ENCODE results near the gene IRF4.
"Not testable (repeated sequence)": the region's sequence is repeated elsewhere in the genome, so short reads cannot be mapped to it uniquely, and the experiment has no call there.

The IRF4 gene

DNA sequence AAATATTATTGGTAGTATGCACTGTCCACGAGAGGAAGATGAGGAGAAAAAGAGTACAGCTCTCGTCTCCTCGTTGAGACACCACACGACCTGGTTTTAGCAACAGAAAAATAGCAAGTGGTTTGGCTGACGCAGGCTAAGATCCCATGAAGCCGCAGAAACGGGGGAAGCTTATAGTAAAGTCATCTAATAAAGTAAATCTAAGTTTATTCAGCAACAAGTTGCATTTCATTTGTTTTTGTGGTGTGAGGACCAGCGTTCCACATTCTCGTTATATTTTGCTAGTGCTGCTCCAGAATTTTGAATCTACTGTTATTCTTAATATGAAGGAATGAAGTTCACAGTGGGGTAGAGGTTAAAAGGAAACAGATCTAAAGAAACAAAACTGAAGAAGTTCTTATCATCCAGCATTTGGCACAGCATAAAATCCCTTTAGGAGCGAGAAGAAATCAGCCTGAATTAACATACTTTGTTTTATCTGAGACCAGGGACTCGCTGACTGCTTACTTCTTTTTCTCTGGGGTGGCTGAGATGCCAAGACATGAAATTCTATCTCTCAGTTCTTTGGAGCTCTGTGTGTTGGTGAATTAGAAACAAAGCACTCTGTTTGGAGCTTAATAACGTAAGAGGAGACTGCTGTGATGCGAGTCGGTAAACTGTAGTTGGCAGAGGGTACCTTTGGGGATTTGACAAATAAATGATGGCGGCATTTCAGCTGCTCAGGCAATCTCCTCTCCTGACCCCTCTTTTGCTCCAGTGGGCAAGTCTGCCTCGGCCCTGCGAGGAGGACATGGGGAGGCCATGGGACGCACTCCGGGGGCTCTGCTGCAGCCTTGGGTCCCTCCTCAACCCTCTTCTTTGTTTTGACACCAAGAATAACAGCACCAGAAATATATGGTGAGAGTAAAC is 24.9 kb upstream of the IRF4 start:
- in situ Hi-C loops (cut with MboI; ENCODE audit: low sequenced_read_pairs) = no loop called here

DNA sequence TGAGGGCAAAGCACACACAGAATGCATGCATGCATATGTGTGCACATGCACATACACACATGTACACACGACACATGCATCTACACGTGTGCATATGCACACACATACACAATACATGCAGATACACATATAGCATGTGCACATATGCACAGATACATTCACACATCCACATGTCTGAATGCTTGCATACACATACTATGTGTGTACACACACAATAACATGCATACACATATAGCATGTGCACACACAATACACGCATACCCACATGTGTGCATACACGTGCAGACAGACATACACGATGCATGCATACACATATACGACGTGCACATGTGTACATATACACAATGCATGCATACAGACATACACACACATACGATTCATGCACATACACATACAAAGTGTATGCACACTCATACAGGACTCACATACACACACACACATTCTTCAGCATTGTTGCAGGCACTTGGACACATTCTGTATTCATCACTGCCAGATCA is 24.2 kb upstream of the IRF4 start:
- in situ Hi-C loops (cut with MboI; ENCODE audit: low sequenced_read_pairs) = no loop called here

DNA sequence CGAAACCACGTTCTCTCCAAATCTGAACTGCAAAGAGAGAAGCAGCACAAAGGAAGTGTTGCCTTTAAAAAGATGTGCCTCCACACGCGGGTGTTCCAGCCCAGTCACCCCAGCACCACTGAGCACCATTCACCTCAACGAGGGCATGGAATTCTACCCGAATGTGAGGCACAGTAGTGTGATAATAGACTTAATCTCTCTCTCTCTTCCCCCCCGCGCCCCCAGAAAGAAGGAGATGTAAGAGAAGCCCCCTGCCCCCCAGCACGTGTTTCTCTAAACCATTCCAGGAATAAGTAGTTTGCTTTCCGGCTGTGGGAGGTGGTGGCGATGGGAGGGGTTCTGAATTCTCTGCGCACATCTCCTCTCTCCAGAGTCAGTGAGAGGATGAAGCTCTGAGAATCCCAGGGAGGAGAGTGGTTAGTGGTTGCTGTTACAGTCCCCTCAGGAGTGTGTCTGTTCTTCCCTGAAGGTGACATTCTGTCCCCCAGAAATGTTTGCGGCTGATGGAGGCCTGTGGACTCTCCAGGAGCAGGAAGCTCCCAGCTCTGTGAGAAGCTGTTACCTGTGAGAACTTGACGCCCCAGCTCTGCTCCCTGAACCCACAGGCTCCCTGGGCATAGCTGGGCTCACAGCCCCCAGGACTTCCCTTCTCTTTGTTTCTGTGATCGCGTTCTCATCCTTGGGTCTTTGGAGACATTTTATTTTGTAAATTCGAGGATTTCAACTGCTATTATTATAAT is 23.5 kb upstream of the IRF4 start:
- in situ Hi-C loops (cut with MboI; ENCODE audit: low sequenced_read_pairs) = no loop called here

DNA sequence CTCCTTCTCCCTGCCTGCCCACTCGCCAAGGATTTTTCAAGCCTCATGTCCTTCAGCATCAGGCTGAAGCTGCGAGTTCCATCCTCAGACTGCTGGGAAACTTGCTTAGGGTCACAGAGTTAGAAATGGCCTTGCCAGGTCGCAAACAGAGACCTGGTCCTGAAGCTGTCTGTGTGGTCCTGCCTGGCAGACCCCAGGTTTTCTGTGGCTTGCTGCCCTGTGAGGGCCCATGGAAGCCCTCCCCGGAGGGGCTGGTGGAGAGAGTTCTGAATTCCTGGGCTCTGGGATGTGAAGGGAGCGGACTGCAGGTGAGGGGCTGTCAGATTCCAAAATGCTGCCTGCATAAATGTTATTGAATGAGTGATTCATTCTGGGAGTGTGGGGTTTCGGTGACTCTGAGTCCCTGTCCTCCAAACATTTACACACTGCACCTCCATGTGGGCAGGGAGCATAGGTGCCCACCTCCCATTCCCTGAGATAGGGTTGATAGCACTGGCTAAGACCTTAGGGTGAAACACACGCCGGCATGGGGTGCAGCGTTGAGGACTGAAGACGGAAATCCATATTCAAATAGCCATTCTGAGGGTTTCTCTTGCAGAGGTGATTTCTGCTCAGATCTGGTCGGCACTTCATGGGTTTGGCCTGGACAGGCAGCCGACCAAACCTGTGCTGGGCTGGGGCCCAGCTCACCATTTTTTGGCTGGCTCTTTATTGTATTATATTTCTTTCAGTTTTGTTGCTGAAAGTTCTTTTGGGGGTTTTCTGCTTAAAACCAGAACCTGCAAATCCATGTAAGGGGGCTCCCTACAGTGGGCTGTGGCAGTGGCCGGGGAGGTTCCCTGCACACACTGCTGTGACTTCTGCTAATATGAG is 21.8 kb upstream of the IRF4 start:
- in situ Hi-C loops (cut with MboI; ENCODE audit: low sequenced_read_pairs) = no loop called here

DNA sequence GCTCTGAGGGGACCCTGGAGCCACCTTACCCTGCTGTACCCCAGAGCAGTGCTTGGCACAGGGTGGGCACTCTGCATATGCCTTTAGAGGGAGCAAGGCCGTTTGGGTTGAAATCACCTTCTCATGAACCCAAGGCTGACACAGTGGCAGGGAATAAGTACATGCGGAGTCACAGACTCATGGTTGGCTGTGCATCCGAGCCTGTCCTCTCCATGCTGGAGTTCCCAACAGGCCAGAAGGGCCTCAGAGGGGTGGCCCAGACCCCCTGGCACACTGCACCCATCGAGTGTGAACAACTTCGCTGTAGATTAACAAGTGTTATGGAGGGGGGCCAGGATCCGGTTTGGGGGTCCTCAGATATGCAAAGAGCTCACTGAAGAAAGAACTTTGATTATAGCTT is 21.0 kb upstream of the IRF4 start:
- in situ Hi-C loops (cut with MboI; ENCODE audit: low sequenced_read_pairs) = no loop called here

DNA sequence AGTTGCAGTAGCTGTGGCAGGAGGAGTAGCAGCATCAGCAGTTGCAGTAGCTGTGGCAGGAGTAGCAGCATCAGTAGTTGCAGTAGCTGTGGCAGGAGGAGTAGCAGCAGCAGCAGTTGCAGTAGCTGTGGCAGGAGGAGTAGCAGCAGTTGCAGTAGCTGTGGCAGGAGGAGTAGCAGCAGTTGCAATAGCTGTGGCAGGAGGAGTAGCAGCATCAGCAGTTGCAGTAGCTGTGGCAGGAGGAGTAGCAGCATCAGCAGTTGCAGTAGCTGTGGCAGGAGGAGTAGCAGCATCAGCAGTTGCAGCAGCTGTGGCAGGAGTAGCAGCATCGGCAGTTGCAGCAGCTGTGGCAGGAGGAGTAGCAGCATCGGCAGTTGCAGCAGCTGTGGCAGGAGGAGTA is 19.7 kb upstream of the IRF4 start:
- in situ Hi-C loops (cut with MboI; ENCODE audit: low sequenced_read_pairs) = not testable (repeated sequence)

DNA sequence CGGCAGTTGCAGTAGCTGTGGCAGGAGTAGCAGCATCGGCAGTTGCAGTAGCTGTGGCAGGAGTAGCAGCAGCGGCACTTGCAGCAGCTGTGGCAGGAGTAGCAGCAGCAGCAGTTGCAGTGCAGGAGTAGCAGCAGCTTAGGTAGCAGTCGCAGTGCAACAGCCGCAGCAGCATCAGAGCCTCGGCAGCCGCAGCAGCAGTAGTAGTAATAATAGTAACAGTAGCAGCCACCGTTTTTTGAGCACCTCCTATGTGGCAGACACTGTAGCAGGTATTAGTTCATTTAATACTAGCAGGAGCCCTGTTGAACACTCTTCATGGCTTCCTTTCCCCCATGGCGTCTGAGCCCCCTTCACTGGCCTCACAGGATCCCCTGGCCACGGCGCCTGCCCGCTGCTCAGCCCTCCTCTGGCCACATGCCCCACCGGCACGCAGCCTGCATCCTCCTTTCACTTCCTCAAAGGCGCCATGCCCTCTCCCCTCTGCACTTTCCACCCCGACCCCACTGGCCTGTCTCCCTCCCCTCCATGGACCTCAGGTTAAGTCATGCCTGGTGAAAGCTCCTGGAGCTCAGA is 19.1 kb upstream of the IRF4 start:
- in situ Hi-C loops (cut with MboI; ENCODE audit: low sequenced_read_pairs) = no loop called here

DNA sequence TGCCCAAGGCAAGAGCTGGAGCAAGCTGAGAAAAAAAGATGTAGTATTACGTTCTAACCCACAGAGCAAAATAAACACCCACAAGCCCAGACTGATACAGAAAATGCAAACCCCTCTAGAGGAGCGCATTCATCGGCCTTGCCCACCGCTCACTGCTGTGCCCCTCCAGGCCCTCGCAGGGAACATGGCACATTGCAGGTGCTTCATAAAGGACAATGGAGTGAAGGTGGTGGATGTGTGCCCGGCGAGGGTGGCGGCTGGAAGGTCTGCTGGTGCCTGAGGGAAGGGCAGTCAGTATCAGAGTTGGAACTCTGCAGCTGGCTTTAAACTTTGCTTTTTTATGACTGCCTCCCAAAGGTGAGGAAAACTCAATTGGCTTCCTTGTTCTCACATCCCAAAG is 18.5 kb upstream of the IRF4 start:
- in situ Hi-C loops (cut with MboI; ENCODE audit: low sequenced_read_pairs) = no loop called here

DNA sequence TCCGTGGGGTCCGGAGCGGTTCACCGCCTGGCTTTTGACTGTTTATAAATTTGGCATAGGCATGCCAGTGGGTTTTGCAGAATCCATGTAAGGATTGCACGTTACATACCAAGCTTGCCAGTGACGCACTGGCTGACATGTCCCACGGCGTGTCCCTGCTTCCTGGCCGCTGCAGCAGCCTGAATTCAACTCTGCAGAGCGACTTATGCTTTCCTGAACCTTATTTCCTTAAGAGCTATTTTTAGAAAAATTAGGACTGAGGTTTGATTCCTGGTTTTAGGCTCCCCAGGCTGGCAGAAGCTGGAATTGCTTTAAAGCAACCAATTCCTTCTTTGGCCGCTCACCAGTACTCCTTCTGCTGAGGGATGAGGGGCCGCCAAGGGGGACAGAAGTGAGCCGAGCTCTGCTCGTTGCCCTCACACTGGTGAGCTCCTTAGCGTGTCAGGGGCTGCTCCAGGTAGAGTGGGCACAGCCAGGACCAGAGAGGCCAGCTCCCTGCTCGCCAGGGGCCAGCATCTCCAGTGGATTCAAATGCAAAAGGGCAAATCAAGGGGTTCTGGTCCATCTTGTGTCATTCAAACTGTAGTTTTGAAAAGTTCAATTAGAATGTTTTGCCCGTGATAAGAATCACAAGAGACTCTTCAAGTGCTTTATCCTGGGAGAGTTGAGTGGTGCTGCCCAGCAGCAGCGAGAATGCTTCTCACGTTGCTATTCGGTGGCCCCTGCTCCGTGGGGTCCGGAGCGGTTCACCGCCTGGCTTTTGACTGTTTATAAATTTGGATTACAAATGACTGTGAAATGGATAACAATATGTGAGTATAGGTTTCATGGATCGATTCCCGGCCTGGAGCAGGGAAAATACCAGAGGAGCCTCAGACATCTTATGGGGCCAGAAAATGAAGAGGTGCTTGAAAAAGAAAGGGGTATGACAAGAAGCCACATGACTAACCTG is 17.5 kb upstream of the IRF4 start:
- in situ Hi-C loops (cut with MboI; ENCODE audit: low sequenced_read_pairs) = no loop called here

DNA sequence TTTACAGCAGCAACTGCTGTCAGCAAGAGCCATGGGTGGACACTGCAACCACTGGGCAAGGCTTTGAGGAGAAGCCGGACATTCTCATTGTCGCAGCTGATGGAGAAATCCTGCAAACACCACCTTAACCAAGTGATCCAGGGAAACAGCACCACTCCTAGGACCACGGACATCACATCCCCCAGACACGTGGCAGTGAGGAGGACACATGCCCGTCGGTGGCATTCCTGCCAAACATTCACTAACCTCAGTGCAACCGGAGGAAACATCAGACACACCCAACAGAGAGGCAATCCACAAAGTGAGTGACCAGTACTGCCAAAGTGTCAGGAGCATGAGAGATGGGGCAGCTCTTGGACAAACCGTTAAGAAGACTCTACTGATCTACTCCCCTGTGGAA is 16.6 kb upstream of the IRF4 start:
- in situ Hi-C loops (cut with MboI; ENCODE audit: low sequenced_read_pairs) = no loop called here

DNA sequence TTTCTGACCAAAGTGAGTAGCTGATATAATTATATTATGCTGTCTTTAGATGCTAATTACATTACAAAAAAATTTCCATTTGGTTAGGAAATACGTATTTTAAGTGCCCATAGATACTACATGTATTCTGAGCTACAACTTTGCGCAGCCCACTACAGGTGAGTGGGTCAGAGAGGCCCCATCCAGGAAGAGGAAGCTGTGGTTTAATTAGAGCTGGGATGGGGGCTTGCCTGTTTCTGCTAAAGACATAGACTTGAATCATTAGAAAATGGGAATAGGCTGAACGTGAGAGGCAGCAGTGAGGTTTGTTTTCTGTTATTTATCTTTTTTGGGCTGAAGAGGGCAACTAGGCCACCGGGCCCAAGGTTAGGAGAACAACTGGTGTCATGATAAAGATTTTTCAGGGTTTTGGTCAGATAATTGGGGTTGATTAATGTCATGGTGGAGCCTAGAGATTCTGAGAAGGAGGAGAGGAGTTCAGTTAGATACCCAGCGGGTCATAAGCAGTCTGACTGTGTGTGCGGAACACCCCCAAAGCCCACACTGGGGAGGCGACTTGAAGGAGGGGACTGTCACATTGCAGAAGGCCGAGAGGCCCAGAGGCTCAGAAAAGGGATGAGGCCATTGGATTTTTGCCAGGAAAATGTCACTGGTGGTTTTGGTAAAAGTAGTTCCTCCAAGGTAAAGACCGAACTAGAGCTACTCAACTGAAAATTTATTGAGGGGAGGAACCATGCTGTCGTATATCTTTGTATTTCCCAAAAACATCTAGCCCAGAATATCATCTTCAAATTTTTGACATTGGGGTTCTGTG is 14.5 kb upstream of the IRF4 start:
- in situ Hi-C loops (cut with MboI; ENCODE audit: low sequenced_read_pairs) = no loop called here

DNA sequence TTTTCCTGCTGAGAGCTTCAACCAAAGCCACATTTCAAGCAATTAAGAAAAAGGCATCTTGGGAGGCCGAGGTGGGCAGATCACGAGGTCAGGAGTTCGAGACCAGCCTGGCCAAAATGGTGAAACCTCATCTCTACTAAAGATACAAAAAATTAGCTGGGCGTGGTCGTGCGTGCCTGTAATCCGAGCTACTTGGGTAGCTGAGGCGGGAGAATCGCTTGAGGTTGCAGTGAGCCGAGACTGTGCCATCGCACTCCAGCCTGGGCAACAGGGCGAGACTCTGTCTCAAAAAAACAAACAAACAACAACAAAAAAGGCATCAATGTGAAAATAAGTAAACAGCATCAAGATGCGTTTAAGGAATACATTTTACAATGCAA is 13.9 kb upstream of the IRF4 start:
- in situ Hi-C loops (cut with MboI; ENCODE audit: low sequenced_read_pairs) = not testable (repeated sequence)

DNA sequence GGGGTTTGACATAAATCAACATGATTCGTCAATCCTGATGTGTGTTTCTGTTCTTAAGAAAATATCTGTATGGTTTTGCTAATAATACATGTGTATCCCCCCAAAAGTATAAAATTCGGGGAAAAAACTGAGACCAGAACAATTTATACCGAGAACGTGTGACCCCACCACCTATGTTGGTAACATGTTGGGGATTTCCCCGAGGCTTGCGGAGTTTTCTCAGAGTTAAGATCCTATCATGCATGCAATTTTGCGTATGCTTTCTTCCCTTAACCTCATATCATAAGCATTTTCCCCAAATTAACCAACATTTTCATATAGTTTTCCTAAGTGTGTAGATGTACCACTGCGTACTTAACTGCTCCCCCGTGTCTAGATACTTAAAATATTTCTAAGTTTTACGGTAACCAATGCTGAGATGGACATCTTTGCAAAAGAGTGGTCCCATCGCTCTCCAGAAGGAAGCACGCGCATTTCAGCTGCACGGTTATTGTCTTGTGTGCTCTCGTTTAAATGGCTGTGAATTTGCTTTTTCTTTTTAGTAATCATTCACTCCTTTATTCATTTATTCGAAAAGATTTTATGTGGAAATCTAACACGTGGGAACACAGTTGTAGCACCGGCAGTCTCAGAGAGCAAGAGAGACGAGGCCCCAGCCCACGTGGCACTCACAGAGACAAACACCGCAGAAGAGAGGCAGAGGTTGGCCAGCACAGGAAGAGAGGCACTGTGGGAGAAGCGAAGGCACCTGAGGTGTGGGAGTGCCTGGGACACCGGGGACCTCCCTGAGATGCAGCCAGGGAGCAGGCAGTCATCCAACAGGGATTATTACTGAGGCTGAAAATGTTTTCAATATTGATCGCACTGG is 13.2 kb upstream of the IRF4 start:
- in situ Hi-C loops (cut with MboI; ENCODE audit: low sequenced_read_pairs) = no loop called here

DNA sequence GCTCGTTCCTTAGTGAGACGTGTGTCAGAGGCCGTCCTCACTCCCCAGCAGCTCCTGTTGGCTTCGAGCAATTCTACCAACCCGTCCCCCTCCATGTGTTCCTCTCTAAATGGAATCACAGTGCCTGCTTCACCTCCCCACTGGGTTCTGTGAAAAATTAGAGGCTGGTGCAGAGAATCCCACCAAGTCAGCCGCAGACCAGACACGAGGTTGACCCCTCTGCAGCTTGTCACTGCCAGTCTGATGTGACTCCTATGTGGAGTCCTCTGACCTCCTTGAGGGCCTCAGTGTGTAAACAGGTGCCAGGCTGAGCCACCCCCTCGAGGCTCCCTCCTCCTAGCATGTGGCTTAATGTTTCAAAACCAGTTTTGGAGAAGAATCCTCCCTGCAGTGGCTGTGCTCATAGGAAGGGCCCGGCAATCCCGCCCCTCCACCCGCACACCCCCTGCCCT is 12.6 kb upstream of the IRF4 start:
- in situ Hi-C loops (cut with MboI; ENCODE audit: low sequenced_read_pairs) = no loop called here

DNA sequence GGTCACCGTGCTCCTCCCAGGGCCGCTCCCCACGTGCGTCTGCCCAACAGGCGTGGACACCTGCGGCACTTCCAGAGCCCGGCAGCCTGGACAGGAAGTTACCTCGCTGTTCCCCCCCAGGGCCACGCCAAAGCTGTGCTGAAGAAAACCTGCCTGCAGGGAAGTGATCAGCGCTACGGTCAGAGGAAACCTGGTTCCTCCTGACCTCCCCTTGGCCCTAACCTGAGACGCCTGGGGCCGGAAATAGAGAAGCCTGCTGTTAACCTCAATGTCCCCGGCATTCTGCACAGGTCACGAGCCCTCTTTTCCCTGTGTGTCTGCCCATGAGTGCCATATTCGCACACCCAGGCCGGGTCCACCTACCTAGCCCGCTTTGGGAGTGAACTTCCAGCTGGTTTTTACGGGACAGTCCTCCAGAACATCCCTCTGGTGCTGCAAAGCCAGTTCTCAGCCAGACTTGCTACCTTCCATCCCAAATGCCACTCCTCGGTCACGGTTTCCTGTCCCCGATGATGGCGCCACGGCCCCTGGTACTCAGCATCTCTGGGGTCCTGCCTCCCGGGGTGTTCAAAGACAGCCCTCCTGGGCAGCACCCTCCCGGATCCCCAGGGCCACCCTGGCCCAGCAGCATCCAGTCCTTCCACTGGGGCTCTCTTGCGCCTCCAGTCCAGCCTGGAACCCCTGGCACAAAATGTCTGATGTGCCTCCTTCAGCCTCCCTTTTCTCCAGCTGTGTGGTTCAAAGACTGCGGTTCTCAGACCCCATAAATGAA is 12.0 kb upstream of the IRF4 start:
- in situ Hi-C loops (cut with MboI; ENCODE audit: low sequenced_read_pairs) = no loop called here

DNA sequence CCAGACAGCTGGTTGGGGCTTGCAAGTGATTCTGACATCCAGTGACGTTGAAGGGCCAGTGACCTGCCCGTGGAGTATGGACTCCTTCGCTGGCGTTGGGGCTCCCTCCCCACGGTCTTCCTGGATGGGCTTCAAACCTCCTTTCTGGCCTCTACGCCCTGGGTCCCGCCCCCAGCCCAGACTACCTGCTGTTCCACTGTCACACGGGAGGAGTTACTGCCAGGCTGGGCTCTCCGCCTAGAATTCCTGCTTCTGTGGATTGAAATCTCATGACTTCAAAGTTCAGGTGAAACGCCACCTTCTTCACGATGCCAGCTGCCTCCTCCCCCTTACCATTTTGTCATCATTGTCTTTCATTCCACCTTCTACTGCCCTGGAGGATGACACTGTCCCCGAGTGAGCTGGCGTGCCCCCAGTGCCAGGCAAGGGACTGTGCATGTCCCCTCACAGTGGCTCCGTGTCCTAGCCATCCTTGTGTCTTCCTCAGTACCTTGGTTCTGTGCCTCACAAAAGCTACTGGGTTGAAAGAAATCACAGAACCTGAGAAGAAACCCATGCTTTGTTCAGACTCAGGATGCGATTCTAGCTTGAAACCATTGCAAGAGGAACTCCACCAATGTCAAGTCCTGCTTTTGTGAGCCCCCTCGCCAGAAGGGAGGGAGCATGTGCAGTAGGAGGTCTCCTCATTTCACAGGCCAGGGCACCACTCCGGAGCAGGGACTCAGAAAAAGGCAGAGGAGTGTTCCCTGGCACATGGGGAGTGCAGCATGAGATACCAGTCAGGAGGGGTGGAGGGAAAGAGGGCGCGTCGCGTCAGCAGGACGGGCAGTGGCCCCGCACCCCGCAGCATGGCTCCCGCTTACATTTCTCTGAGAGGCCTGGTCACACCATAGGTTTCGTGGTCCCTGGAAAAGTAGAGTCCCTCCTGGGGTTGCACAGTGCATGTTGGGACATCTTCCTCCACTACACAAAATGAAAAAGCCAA is 11.0 kb upstream of the IRF4 start:
- in situ Hi-C loops (cut with MboI; ENCODE audit: low sequenced_read_pairs) = no loop called here
